PC-3 (cell line): ENCODE data around the gene TBC1D14. TPM values are rescaled to one million over a fixed set of nuclear protein-coding genes. Genes with fewer than 3 reads are reported as not detected.

Source experiments
- ATAC-seq: fragments of 200-7000 bp; cut with Tn5 transposase; 2 replicates; pipeline ENCODE4 v1.9.1; 2020; ENCODE audit warnings: mild to moderate bottlenecking, moderate library complexity
- BruUV-seq: library from RNA; stranded (reverse); fragments of 400-500 nt; replicated peaks from 2 replicates; lab custom pipeline; 2021; lab: Mats Ljungman, UMichigan
- CTCF ChIA-PET: fragments of 300-600 bp; sonication (Branson Sonifier 250); formaldehyde crosslinking; loops from one replicate; lab custom pipeline; 2022; ENCODE audit warnings: antibody characterized with exemption; lab: Charles Lee
- POLR2A ChIA-PET: fragments of 300-600 bp; sonication (Branson Sonifier 250); formaldehyde crosslinking; loops from one replicate; lab custom pipeline; 2022; ENCODE audit warnings: antibody characterized with exemption; ENCODE audit not compliant: unreplicated experiment; lab: Charles Lee
- DNase-seq: peaks from one replicate; pipeline ENCODE4 v3.0.0-alpha.2; 2015
- H2AFZ ChIP-seq: fragments of 300-600 bp; sonication (generic); 2 replicates; pipeline ENCODE4 v1.6.0; 2016; ENCODE audit warnings: antibody characterized with exemption, low read length
- H3F3A ChIP-seq: fragments of 300-600 bp; sonication (generic); one replicate; pipeline ENCODE4 v1.6.0; 2017; ENCODE audit warnings: antibody characterized with exemption, low read length, control low read depth, mild to moderate bottlenecking; ENCODE audit not compliant: unreplicated experiment
- H3K27ac ChIP-seq: fragments of 300-600 bp; sonication (generic); 2 replicates; pipeline ENCODE4 v1.5.1; 2016; ENCODE audit warnings: mild to moderate bottlenecking, low read length
- H3K27me3 ChIP-seq: fragments of 300-600 bp; sonication (generic); 2 replicates; pipeline ENCODE4 v1.6.1; 2016; ENCODE audit warnings: low read length, mixed read lengths
- H3K36me3 ChIP-seq: fragments of 300-600 bp; sonication (generic); 2 replicates; pipeline ENCODE4 v1.6.1; 2016; ENCODE audit warnings: low read depth, mixed run types, low read length, mixed read lengths
- H3K4me1 ChIP-seq: fragments of 300-600 bp; sonication (generic); 2 replicates; pipeline ENCODE4 v1.5.1; 2016; ENCODE audit warnings: low read length; ENCODE audit not compliant: insufficient read depth
- H3K4me2 ChIP-seq: fragments of 300-600 bp; sonication (generic); 2 replicates; pipeline ENCODE4 v1.6.0; 2016; ENCODE audit warnings: low read length
- H3K4me3 ChIP-seq: fragments of 300-600 bp; sonication (generic); 2 replicates; pipeline ENCODE4 v1.5.1; 2016; ENCODE audit warnings: mild to moderate bottlenecking, low read length, mixed read lengths
- H3K79me2 ChIP-seq: fragments of 300-600 bp; sonication (generic); 2 replicates; pipeline ENCODE4 v1.6.1; 2017; ENCODE audit warnings: low read length, mixed read lengths
- H3K9ac ChIP-seq: fragments of 300-600 bp; sonication (generic); 2 replicates; pipeline ENCODE4 v1.6.0; 2016; ENCODE audit warnings: mild to moderate bottlenecking, low read length
- H3K9me2 ChIP-seq: fragments of 300-600 bp; sonication (generic); replicated peaks from 2 replicates; pipeline ENCODE4 v1.6.1; 2016; ENCODE audit warnings: mixed run types, low read length, mixed read lengths
- H3K9me3 ChIP-seq: fragments of 300-600 bp; sonication (generic); 2 replicates; pipeline ENCODE4 v1.6.1; 2016; ENCODE audit warnings: low read length, mixed read lengths
- H4K20me1 ChIP-seq: fragments of 300-600 bp; sonication (generic); 2 replicates; pipeline ENCODE4 v1.6.1; 2016; ENCODE audit warnings: low read length, mixed read lengths
- CTCF ChIP-seq: fragments of 300-600 bp; sonication (generic); conservative IDR thresholded peaks from 2 replicates; pipeline ENCODE4 v1.5.1; 2017; ENCODE audit warnings: antibody characterized with exemption, low read depth, mild to moderate bottlenecking, low read length
- EZH2 ChIP-seq: fragments of 300-600 bp; sonication (generic); IDR thresholded peaks from one replicate; pipeline ENCODE4 v1.6.1; 2017; ENCODE audit warnings: antibody characterized with exemption, mild to moderate bottlenecking, low read length; ENCODE audit not compliant: unreplicated experiment
- EZH2phosphoT487 ChIP-seq: fragments of 300-600 bp; sonication (generic); IDR thresholded peaks from 2 replicates; pipeline ENCODE4 v1.6.1; 2018; ENCODE audit warnings: mild to moderate bottlenecking, antibody characterized with exemption, low read length, borderline replicate concordance
- intact Hi-C: fragments of 100-400 bp; cut with micrococcal nuclease; formaldehyde crosslinking; loops from 2 replicates; pipeline ENCODE4 v1.9.0; 2023
- total RNA-seq: library from RNA; depleted of rRNA; stranded (reverse); fragments of >200 nt; gene quantifications from 2 replicates; pipeline ENCODE4 v1.2.3, GENCODE V29; 2014

TBC1D14 gene
- total RNA-seq, 1 experiment from 2014 or later, result 33.0 TPM

GRCh38 chr4:6971536-6972374 lies 62.1 kb downstream of the TBC1D14 start:
- Histone ChIP-seq H3K79me2 (no peaks in the 10 kb centered on the region), H3K9me2 (no peaks in the 10 kb centered on the region), H3K27ac (no peak overlapping the region), H3K27me3 (no peaks in the 10 kb centered on the region), H3K9me3 (no peaks in the 10 kb centered on the region), H3F3A (no peaks in the 10 kb centered on the region), H2AFZ (no peak overlapping the region), H3K4me1 (no peaks in the 10 kb centered on the region), H3K4me3 (no peak overlapping the region), H3K9ac (no peak overlapping the region), H4K20me1 (no peaks in the 10 kb centered on the region), H3K4me2 (no peak overlapping the region), H3K36me3 (no peaks in the 10 kb centered on the region)
- BruUV-seq, result no TSS peak
- TF ChIP-seq EZH2, result no peak
- no peak for TF ChIP-seq EZH2phosphoT487
- TF ChIP-seq CTCF, result no peak
- ChIA-PET CTCF (no interaction called here), POLR2A (no interaction called here)
- DNase-seq (no peak), ATAC-seq (no peak)
- intact Hi-C loops, result no loop called here

GRCh38 chr4:6972375-6972650 lies 62.7 kb downstream of the TBC1D14 start:
- H3K4me1 ChIP-seq, result no peaks in the 10 kb centered on the region
- H3K36me3 ChIP-seq, result no peaks in the 10 kb centered on the region
- CTCF ChIA-PET, result no interaction called here
- ATAC-seq (no peak), DNase-seq (no peak)
- no peak overlapping the region for H3K9ac ChIP-seq
- intact Hi-C loops, result no loop called here
- no TSS peak for BruUV-seq
- H3K79me2 ChIP-seq, result no peaks in the 10 kb centered on the region
- H4K20me1 ChIP-seq, result no peaks in the 10 kb centered on the region
- H3K4me2 ChIP-seq, result no peak overlapping the region
- no peaks in the 10 kb centered on the region for H3K9me2 ChIP-seq
- no peak for TF ChIP-seq EZH2
- TF ChIP-seq CTCF, result no peak
- TF ChIP-seq EZH2phosphoT487, result no peak
- POLR2A ChIA-PET, result no interaction called here
- no peak overlapping the region for H3K4me3 ChIP-seq
- H3F3A ChIP-seq, result no peaks in the 10 kb centered on the region
- H3K27ac ChIP-seq, result no peak overlapping the region
- H2AFZ ChIP-seq, result no peak overlapping the region
- H3K9me3 ChIP-seq, result no peaks in the 10 kb centered on the region
- no peaks in the 10 kb centered on the region for H3K27me3 ChIP-seq

DNA sequence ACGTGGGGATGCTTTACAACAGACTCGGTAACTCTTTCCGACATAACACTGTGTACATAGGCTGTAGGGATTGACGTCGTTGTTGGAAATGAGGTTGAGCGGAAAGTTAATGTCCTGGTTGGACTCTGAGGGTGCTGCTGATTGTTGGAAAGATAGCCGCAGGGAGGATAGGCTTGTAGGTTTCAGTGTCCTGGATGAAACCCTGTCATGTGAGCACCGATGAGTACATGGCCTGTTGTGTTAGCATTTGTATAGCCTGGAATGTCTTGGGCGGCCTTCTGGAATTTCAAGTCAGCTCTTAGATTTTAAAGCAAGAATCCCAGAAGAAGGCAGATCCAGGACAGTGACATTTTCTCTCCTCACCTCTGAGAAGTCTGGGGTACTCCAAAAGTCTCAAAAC lies 63.3 kb downstream of the TBC1D14 start:
- no TSS peak for BruUV-seq
- Histone ChIP-seq H4K20me1 (no peaks in the 10 kb centered on the region), H3K4me2 (no peak overlapping the region), H3K4me1 (no peaks in the 10 kb centered on the region), H3K36me3 (no peaks in the 10 kb centered on the region), H2AFZ (no peak overlapping the region), H3K9me3 (no peaks in the 10 kb centered on the region), H3K9ac (no peak overlapping the region), H3K9me2 (no peaks in the 10 kb centered on the region), H3F3A (no peaks in the 10 kb centered on the region), H3K4me3 (no peak overlapping the region), H3K27me3 (no peaks in the 10 kb centered on the region), H3K79me2 (no peaks in the 10 kb centered on the region), H3K27ac (no peak overlapping the region)
- intact Hi-C loops, result no loop called here
- no peak for ATAC-seq
- ChIA-PET POLR2A (no interaction called here), CTCF (no interaction called here)
- no peak for TF ChIP-seq EZH2phosphoT487
- TF ChIP-seq CTCF, result no peak
- TF ChIP-seq EZH2, result no peak
- no peak for DNase-seq
